RWPE2 (cell line): ENCODE data around the gene VN1R5.
"Not testable (repeated sequence)": the region's sequence is repeated elsewhere in the genome, so short reads cannot be mapped to it uniquely, and the experiment has no call there.

Source experiments
- ATAC-seq: fragments of 200-7000 bp; cut with Tn5 transposase; 3 replicates; pipeline ENCODE4 v1.9.1; 2021; ENCODE audit warnings: low read depth
- DNase-seq: peaks from one replicate; pipeline ENCODE4 v3.0.0-alpha.2; 2020; ENCODE audit warnings: low spot score
- H3K27ac ChIP-seq: fragments of 450-650 bp; 2 replicates; pipeline ENCODE4 v1.5.1; 2017; ENCODE audit warnings: mild to moderate bottlenecking; ENCODE audit not compliant: poor library complexity, severe bottlenecking
- H3K27me3 ChIP-seq: fragments of 250-450 bp; sonication (Bioruptor Pico); 2 replicates; pipeline ENCODE4 v1.5.1; 2021; ENCODE audit warnings: mild to moderate bottlenecking, moderate library complexity; ENCODE audit not compliant: insufficient read depth, poor library complexity, severe bottlenecking
- H3K36me3 ChIP-seq: fragments of 250-450 bp; sonication (Bioruptor Pico); 2 replicates; pipeline ENCODE4 v1.5.1; 2020; ENCODE audit warnings: low read depth, mild to moderate bottlenecking, moderate library complexity
- H3K4me1 ChIP-seq: fragments of 250-450 bp; sonication (Bioruptor Pico); 2 replicates; pipeline ENCODE4 v1.5.1; 2021; ENCODE audit warnings: mild to moderate bottlenecking, moderate library complexity; ENCODE audit not compliant: insufficient read depth, poor library complexity, severe bottlenecking
- H3K4me3 ChIP-seq: fragments of 250-450 bp; sonication (Bioruptor Pico); 2 replicates; pipeline ENCODE4 v1.5.1; 2021; ENCODE audit warnings: mild to moderate bottlenecking, moderate library complexity; ENCODE audit not compliant: severe bottlenecking
- H3K9me3 ChIP-seq: fragments of 250-450 bp; sonication (Bioruptor Pico); 2 replicates; pipeline ENCODE4 v1.5.1; 2021; ENCODE audit warnings: mild to moderate bottlenecking, moderate library complexity; ENCODE audit not compliant: severe bottlenecking
- CTCF ChIP-seq: fragments of 450-650 bp; IDR thresholded peaks from one replicate; pipeline ENCODE4 v1.5.1; 2017; ENCODE audit warnings: mild to moderate bottlenecking, moderate library complexity; ENCODE audit not compliant: poor library complexity, severe bottlenecking

Gene VN1R5

DNA sequence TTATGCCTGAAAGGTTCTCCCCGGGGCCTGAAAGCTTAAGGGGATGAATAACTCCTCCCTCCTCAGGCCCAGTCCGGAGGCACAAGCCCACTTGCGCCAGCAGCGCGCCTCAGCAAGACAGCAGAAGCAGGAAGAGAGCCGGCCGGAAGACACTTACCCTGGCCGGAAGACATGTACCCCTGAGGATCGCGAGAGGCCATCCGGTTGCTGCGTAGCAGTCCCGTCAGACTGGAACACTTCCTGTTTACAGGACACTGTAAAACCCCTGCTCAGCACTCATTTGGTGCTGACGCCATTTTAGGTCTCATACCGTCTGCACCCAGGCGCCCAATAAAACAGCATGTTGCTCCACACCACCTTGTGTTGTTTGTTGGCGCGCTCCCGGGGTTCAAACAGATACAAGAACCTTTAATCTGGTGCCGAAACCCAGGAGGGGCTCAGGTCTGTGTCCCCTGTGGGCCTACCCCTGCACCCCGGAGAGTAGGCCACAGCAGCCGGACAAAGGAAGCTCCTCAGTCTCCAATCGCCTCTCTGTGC lies 30.3 kb downstream of the VN1R5 start:
- Histone ChIP-seq H3K36me3 (no peaks in the 10 kb centered on the region), H3K27ac (no peak overlapping the region), H3K27me3 (no peaks in the 10 kb centered on the region), H3K9me3 (no peaks in the 10 kb centered on the region), H3K4me3 (no peak overlapping the region), H3K4me1 (no peaks in the 10 kb centered on the region)
- no peak for ATAC-seq
- TF ChIP-seq CTCF, result no peak
- DNase-seq, result no peak

DNA sequence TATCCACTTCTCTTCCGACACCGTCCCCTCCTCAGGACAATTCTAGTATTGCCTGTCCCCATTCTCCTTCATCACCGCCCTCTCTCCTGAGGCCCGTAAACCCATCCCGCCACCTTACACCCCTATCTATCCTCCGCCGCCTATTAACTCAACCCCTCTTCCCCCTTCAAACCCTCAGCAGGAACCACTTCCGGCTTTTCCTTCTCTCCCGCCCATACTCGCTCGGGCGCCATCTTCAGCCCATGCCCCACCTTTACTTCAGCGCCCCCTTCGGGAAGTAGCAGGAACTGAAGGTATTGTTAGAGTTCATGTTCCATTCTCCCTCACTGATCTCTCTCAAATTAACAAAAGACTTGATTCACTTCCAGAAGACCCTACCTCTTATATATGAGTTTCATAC lies 31.6 kb downstream of the VN1R5 start:
- H3K9me3 ChIP-seq, result no peaks in the 10 kb centered on the region
- H3K4me1 ChIP-seq, result no peaks in the 10 kb centered on the region
- no peak for ATAC-seq
- H3K27ac ChIP-seq, result no peak overlapping the region
- no peaks in the 10 kb centered on the region for H3K27me3 ChIP-seq
- H3K4me3 ChIP-seq, result no peak overlapping the region
- no peak for DNase-seq
- no peaks in the 10 kb centered on the region for H3K36me3 ChIP-seq
- no peak for TF ChIP-seq CTCF

DNA sequence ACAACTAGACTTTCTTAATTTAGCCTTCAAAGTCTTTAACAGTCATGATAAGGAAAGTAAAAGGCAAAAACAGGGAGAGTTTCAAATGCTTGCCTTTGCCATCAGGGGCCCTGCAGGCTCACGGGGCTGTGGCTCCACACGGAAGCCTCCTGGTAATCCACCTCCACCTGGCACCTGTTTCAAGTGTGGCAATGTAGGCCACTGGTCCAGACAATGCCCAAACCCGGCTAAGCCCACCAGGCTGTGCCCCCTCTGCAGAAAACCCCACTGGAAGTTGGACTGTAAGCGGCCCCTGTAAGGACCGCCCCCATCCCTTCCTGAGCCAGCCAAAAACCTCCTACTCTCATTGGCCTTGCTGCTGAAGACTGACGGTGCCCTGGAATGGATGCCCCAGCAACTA lies 32.5 kb downstream of the VN1R5 start:
- Histone ChIP-seq H3K27ac (no peak overlapping the region), H3K9me3 (no peaks in the 10 kb centered on the region), H3K27me3 (no peaks in the 10 kb centered on the region), H3K4me1 (no peaks in the 10 kb centered on the region), H3K36me3 (no peaks in the 10 kb centered on the region), H3K4me3 (no peak overlapping the region)
- no peak for TF ChIP-seq CTCF
- ATAC-seq (no peak), DNase-seq (no peak)

- not testable (repeated sequence) for DNase-seq, H3K27me3 ChIP-seq, H3K4me3 ChIP-seq, H3K36me3 ChIP-seq, H3K27ac ChIP-seq, H3K9me3 ChIP-seq, ATAC-seq, H3K4me1 ChIP-seq
These were observed 33.5 kb downstream of the VN1R5 start for GRCh38 chr1:247289274-247289892.

DNA sequence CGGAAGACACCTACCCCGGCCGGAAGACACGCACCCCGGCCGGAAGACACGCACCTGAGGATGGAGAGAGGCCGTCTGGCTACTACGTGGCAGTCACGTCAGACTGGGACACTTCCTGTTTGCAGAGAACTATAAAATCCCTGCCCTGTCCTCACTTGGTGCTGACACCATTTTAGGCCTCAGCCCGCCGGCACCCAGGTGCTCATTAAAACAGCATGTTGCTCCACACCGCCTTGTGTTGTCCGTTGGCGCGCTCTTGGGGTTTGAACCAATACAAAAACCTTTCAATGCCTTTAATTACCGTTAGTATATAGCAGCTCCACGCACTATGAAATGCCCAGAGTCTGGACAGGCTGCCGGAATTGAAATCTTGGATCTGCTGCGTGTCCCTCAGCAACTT lies 34.7 kb downstream of the VN1R5 start:
- H3K4me1 ChIP-seq, result no peaks in the 10 kb centered on the region
- no peak for TF ChIP-seq CTCF
- H3K9me3 ChIP-seq, result no peaks in the 10 kb centered on the region
- H3K27ac ChIP-seq, result no peak overlapping the region
- H3K36me3 ChIP-seq, result no peaks in the 10 kb centered on the region
- no peak overlapping the region for H3K4me3 ChIP-seq
- H3K27me3 ChIP-seq, result no peaks in the 10 kb centered on the region
- no peak for ATAC-seq
- DNase-seq, result no peak
